GM06990 (cell line): ENCODE results near the gene PML.

Experiments
- DNase-seq: peaks from one replicate; pipeline ENCODE4 v3.0.0-alpha.2; 2011; ENCODE audit not compliant: insufficient read length; ENCODE audit errors: extremely low read depth
- H3K27me3 ChIP-seq: replicated peaks from 2 replicates; pipeline ENCODE4 v1.6.0; 2011; ENCODE audit warnings: low read length; ENCODE audit not compliant: control insufficient read depth, insufficient read depth
- H3K36me3 ChIP-seq: 2 replicates; pipeline ENCODE4 v1.5.1; 2011; ENCODE audit warnings: low read length; ENCODE audit not compliant: control insufficient read depth, insufficient read depth
- H3K4me3 ChIP-seq: replicated peaks from 2 replicates; pipeline ENCODE4 v1.5.1; 2011; ENCODE audit warnings: low read depth, mild to moderate bottlenecking, control low read depth, low read length
- TF ChIP-seq, protein P1 (sequence below): IDR thresholded peaks from 2 replicates; pipeline ENCODE4 v1.5.1; 2011; ENCODE audit warnings: low read length, control low read depth, mild to moderate bottlenecking, inconsistent platforms; ENCODE audit not compliant: insufficient read depth, poor library complexity, severe bottlenecking

The PML gene

DNA sequence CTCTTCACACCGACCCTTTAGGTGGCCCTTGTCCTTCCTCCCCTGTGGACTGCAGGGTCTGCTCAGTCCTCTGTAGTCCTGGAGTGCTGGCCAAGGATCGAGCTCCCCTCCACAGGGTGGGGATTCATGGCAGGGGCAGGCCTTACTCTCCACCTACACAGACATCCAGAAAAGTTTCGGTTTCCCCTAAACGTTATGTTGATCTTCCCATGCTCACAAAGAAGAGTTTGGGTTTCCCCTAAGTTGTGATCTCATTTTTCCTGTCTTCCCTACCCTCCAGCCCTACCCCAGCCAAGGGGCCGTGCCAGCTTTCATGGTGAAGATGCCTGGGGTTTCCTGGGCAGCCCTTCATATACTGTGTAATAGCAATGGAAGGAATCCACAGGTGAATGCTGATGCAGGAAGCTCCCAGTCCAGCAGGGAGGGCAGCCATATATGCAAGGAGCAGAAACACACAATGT lies 12.7 kb upstream of the PML start:
- Histone ChIP-seq H3K36me3 (peaks cover 7% of the 10 kb centered on the region), H3K27me3 (no peaks in the 10 kb centered on the region), H3K4me3 (no peak overlapping the region)
- TF ChIP-seq, protein P1, sequence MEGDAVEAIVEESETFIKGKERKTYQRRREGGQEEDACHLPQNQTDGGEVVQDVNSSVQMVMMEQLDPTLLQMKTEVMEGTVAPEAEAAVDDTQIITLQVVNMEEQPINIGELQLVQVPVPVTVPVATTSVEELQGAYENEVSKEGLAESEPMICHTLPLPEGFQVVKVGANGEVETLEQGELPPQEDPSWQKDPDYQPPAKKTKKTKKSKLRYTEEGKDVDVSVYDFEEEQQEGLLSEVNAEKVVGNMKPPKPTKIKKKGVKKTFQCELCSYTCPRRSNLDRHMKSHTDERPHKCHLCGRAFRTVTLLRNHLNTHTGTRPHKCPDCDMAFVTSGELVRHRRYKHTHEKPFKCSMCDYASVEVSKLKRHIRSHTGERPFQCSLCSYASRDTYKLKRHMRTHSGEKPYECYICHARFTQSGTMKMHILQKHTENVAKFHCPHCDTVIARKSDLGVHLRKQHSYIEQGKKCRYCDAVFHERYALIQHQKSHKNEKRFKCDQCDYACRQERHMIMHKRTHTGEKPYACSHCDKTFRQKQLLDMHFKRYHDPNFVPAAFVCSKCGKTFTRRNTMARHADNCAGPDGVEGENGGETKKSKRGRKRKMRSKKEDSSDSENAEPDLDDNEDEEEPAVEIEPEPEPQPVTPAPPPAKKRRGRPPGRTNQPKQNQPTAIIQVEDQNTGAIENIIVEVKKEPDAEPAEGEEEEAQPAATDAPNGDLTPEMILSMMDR, result no peak
- no peak for DNase-seq

DNA sequence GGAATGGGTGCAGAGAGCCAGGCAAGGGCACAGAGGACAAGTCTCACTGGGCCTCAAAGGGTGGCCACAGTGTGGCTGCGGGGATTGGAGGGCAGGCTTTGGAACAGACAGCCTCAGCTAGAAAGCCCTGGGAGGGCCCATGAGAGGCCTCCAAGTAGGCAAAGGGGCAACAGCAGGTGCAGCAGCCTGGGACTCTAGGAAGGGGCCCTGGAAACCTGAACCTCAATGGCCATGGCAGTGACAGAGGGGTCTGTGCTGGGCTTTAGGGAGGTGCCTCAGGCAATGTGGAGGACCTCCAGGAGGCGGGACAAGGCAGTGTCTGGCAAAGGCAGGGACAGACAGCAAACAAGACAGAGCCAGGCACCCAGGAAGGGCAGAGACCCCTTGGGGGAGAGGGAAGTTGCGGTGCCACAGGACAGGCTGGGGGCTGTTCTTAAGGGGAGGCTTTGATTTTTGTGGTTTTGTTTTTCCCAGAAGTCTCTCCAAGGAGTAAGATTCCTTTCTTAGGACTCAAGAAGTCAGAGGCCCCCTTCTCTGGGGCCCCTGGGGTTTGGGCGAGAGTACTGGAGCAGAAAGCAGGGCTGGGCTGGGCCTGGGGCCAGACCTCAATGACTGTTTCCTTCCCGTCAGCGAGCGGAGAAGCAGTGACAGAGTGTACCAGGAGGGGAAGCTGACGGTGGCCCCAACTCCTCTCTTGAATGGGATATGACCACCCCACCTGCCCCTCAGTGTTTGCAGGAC lies 12.1 kb upstream of the PML start:
- no peak for DNase-seq
- H3K36me3 ChIP-seq, result peaks cover 7% of the 10 kb centered on the region
- H3K27me3 ChIP-seq, result no peaks in the 10 kb centered on the region
- TF ChIP-seq, protein P1, result no peak
- H3K4me3 ChIP-seq, result no peak overlapping the region

DNA sequence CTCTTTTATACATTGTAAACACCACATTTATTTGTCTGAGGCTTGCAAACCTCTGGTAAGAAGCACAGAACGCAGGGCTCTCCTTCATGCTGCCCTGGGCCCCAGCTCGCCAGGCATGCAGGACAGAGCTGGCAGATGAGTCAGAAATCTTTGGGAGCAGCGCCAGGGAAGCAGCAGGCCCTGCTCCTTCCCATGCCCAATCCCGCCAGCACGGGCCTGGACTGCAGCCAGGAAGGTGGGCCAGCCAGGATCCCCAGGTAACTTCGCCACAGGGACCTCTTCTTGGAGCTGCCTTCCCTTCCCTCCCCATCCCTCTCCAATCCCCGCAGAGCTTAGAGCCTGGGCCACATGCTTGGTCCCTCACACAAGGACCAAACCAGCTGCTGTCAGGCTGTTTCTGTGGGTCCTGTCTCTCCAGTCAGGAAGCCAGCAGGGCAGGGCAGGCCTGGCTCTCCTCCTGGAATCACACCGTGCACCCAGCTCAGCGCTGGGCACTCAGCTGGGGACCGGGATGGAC lies 11.2 kb upstream of the PML start:
- peaks cover 7% of the 10 kb centered on the region for H3K36me3 ChIP-seq
- TF ChIP-seq, protein P1, result no peak
- no peak for DNase-seq
- H3K27me3 ChIP-seq, result no peaks in the 10 kb centered on the region
- no peak overlapping the region for H3K4me3 ChIP-seq

DNA sequence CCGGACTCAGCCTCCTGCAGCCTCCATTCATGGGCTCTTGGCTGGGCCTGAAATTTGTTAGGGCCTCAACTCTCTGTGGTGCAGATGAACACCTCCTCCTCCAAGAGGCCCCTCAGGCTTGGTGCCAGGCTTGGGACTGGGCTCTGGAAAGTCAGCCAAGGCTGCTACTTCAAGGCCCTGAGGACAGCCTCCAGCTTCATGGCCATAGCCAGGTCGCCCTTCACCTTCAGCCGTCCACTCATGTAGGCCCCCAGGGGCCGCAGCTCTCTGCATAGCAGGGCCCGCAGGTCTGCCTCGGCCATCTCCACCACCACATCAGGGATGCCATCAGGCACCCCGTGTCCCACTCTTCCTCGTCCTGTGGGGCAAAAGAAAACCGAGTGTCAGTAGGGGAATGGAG lies 10.7 kb upstream of the PML start:
- Histone ChIP-seq H3K36me3 (peaks cover 7% of the 10 kb centered on the region), H3K4me3 (no peak overlapping the region), H3K27me3 (no peaks in the 10 kb centered on the region)
- TF ChIP-seq, protein P1, result no peak
- no peak for DNase-seq

DNA sequence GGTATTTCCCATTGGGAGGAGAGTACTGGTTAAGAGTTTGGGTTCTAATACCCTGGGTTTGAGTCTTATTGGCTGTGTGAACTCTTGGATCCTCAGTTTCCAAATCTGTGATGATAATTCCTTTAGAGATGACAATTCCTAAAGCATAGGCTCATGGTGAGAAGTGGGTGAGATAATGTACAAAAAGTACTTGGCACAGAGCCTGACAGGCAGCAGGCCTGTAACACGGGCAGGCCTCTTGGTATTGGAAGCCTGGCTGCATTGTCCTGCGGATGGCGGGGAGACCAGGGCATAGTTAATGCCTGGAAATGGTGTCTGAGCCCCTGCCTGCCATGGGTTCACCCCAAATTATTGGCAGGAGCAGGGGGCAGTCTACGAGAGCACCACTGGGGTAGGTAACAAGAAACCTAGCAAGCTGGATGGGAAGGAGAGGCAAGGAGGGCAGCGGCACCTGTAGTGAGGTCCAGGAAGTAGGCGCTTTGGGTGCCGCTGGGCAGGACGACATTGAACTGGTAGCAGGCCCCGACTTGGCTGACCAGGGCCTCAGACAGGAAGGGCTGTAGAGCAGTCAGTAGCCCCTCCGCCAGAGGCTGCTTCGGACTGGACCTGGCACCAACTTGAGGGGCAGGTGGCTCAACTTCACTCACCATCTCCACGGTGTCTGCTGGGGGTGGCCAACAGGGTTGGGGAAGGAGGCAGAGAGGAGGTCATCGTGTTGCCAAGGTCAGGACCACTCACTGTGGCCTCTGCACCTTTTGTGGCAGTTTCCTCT lies 10.1 kb upstream of the PML start:
- H3K4me3 ChIP-seq, result no peak overlapping the region
- DNase-seq, result no peak
- TF ChIP-seq, protein P1, result no peak
- no peaks in the 10 kb centered on the region for H3K27me3 ChIP-seq
- peaks cover 7% of the 10 kb centered on the region for H3K36me3 ChIP-seq
